Measurements from ENCODE around the gene CCL19.

Gene CCL19

DNA sequence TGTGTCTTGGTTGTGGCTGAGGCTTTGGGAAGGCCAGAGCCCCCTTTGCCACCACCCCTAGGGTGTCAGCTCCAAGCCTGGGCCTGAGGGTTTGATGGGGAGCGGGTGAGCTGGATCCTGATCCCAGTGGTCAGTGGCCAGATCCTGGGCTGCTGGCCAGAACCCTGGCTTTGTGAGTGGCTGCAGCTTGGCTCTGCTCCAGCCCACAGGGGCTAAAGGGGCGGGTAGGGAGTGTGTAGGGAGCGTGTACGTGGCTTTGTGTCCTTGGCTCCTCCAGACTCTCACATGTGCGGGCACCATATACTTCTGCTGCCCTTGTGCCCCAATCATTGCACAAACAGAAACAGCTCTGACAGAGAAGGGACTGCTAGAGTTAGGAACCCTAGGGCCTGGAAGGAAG lies 40.3 kb downstream of the CCL19 start:
- in situ Hi-C loops (cut with HindIII; ENCODE audit: low sequenced_read_pairs), result no loop called here
- TF ChIP-seq, protein P1, sequence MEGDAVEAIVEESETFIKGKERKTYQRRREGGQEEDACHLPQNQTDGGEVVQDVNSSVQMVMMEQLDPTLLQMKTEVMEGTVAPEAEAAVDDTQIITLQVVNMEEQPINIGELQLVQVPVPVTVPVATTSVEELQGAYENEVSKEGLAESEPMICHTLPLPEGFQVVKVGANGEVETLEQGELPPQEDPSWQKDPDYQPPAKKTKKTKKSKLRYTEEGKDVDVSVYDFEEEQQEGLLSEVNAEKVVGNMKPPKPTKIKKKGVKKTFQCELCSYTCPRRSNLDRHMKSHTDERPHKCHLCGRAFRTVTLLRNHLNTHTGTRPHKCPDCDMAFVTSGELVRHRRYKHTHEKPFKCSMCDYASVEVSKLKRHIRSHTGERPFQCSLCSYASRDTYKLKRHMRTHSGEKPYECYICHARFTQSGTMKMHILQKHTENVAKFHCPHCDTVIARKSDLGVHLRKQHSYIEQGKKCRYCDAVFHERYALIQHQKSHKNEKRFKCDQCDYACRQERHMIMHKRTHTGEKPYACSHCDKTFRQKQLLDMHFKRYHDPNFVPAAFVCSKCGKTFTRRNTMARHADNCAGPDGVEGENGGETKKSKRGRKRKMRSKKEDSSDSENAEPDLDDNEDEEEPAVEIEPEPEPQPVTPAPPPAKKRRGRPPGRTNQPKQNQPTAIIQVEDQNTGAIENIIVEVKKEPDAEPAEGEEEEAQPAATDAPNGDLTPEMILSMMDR (IDR thresholded peaks at IDR 0.05; ENCODE audit: low read depth, low read length), result no peak
- H3K4me3 ChIP-seq (ENCODE audit: low read depth, low read length), result no peak overlapping the region
- DNase-seq (ENCODE audit: low read depth, low spot score), result peak; percentile 52

DNA sequence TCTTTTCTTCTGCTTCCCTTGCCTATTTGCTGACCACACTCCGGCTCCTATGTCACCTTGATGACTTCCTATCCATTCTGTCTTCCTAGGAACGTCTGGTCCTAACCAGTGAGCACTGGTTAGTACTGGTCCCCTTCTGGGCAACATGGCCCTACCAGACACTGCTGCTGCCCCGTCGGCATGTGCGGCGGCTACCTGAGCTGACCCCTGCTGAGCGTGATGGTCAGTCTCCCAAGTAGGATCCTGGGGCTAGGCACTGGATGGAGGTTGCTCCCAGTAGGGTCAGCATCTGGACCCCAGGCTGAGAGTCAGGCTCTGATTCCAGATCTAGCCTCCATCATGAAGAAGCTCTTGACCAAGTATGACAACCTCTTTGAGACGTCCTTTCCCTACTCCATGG lies 42.4 kb downstream of the CCL19 start:
- TF ChIP-seq, protein P1 (IDR thresholded peaks at IDR 0.05; ENCODE audit: low read depth, low read length), result no peak
- H3K4me3 ChIP-seq (ENCODE audit: low read depth, low read length), result no peak overlapping the region
- DNase-seq (ENCODE audit: low read depth, low spot score), result no peak
- in situ Hi-C loops (cut with HindIII; ENCODE audit: low sequenced_read_pairs), result no loop called here

DNA sequence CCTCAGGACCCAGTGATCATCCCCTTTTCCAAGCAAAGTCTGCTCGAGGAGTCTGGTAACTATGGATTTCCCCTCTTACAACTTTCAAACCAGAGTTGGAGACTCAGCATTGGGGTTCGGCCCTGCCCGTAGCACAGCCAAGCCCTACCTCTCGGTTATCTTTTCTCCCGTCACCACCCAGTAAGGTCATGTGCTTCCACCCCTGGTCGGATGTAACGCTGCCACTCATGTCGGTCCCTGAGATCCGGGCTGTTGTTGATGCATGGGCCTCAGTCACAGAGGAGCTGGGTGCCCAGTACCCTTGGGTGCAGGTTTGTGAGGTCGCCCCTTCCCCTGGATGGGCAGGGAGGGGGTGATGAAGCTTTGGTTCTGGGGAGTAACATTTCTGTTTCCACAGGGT lies 43.4 kb downstream of the CCL19 start:
- TF ChIP-seq, protein P1 (IDR thresholded peaks at IDR 0.05; ENCODE audit: low read depth, low read length), result no peak
- peak overlapping the region; percentile 83 for H3K4me3 ChIP-seq (ENCODE audit: low read depth, low read length)
- no peak for DNase-seq (ENCODE audit: low read depth, low spot score)
- in situ Hi-C loops (cut with HindIII; ENCODE audit: low sequenced_read_pairs), result no loop called here

DNA sequence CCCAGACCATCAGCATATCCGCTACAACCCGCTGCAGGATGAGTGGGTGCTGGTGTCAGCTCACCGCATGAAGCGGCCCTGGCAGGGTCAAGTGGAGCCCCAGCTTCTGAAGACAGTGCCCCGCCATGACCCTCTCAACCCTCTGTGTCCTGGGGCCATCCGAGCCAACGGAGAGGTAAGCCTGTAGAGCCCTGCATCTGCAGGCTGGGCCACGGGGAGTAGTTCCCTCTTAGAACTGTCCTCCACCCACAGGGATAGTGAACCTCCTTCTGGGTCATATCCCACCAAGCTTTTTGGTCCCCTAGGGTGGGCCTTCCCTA lies 44.0 kb downstream of the CCL19 start:
- TF ChIP-seq, protein P1 (IDR thresholded peaks at IDR 0.05; ENCODE audit: low read depth, low read length), result no peak
- in situ Hi-C loops (cut with HindIII; ENCODE audit: low sequenced_read_pairs), result no loop called here
- DNase-seq (ENCODE audit: low read depth, low spot score), result no peak
- H3K4me3 ChIP-seq (ENCODE audit: low read depth, low read length), result peak overlapping the region; percentile 83

DNA sequence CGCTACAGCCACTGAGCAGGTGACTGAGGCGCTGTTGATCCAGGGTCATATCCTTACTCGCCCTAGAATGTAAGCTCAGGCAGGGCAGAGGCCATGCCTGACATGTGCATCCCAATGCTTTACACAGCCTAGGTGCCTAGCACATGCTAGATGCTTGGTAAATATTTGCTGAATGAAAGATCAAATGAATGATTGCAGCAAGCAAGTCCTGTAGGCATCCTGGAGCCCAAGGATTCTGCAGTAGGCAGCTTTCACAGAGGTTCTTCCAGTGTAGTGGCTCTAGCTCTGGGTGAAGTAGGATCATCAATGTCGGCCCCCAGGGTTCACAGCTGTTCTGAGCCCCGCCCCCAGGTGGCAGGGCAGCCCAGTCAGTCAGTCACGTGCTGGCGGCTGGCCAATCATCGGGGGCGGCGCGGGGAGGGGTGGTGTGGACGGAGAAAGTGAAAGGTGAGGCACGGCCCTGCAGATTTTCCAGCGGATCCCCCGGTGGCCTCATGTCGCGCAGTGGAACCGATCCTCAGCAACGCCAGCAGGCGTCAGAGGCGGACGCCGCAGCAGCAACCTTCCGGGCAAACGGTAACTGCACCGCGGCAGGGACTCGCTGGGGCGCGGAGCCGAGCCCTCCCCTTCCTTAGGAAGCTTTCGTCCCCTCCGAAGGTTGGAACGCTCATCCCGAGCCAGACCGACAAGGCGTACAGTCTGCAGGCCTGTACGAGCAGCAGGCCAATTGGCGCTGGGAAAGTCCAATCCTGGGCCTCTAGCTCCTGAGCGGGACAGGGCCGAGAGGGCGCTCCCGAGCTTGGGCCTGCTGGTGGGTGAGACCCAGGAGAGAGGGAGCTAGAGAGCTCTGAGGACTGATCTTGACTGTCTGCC lies 44.6 kb downstream of the CCL19 start, which contains the start of gene GALT:
Gene GALT (plus strand): TSS at position 465 of the 873 bp plus-strand sequence. CDS start 30 bp downstream, at position 495.
- TF ChIP-seq, protein P1 (IDR thresholded peaks at IDR 0.05; ENCODE audit: low read depth, low read length), result peak; percentile 64
- in situ Hi-C loops (cut with HindIII; ENCODE audit: low sequenced_read_pairs), result no loop called here
- H3K4me3 ChIP-seq (ENCODE audit: low read depth, low read length), result peak within 1 kb of the TSS; percentile 83
- peak; percentile 84 for DNase-seq (ENCODE audit: low read depth, low spot score)

DNA sequence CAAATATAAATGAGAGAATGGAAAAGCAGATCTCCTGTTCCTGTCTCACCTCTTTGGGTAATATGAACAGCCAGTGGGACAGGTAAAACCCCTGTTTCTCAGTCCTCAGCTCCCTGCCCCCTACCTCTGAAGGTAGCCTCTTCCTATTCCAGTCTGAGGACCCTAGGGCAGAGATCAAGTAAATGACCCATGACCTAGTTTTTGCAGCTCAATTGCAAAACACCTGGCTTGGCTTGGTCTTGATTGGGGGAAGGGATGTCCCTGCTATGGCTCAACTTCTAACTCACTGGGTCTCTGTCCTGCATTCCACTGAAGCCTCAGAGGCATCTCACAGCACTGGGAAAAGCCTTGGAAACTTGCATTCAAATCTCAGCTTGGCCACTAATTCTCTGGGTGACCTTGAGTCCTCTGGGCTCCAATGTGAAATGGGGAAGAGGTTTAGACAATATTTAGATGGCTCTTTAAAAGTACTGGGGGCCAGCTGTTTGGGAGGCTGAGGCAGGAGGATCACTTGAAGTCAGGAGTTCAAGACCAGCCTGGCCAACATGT lies 46.2 kb downstream of the CCL19 start:
- in situ Hi-C loops (cut with HindIII; ENCODE audit: low sequenced_read_pairs), result no loop called here
- no peak overlapping the region for H3K4me3 ChIP-seq (ENCODE audit: low read depth, low read length)

More for the DNA sequence above, 46.2 kb downstream of the CCL19 start:
- no peak for DNase-seq (ENCODE audit: low read depth, low spot score)
- TF ChIP-seq, protein P1 (IDR thresholded peaks at IDR 0.05; ENCODE audit: low read depth, low read length), result no peak

Measured in astrocyte of the spinal cord (primary cell).